Measurements from ENCODE around the gene LILRA2. TPM values are rescaled to one million over a fixed set of nuclear protein-coding genes. Genes with fewer than 3 reads are reported as not detected.
"Not testable (repeated sequence)": the region's sequence is repeated elsewhere in the genome, so short reads cannot be mapped to it uniquely, and the experiment has no call there.

The LILRA2 gene
- total RNA-seq, 2 experiments from 2014 or later = not detected

- Mint-ChIP-seq H3K36me3 (no peaks in the 10 kb centered on the region), H3K4me3 (no peak overlapping the region), H3K9me3 (peaks cover 9% of the 10 kb centered on the region), H3K27me3 (peaks cover 5% of the 10 kb centered on the region), H3K27ac (no peak overlapping the region), H3K4me1 (no peaks in the 10 kb centered on the region)
- DNase-seq = no peak
Observed at GRCh38 chr19:54616057-54616456, 42.5 kb downstream of the LILRA2 start.

- peaks cover 9% of the 10 kb centered on the region for H3K27me3 Mint-ChIP-seq
- no peaks in the 10 kb centered on the region for H3K4me1 Mint-ChIP-seq
- H3K27ac Mint-ChIP-seq = no peak overlapping the region
- no peak overlapping the region for H3K4me3 Mint-ChIP-seq
- no peaks in the 10 kb centered on the region for H3K36me3 Mint-ChIP-seq
- DNase-seq = no peak
- H3K9me3 Mint-ChIP-seq = peaks cover 9% of the 10 kb centered on the region
Observed at GRCh38 chr19:54616821-54617560, 43.4 kb downstream of the LILRA2 start.

GRCh38 chr19:54620464-54620863, 46.9 kb downstream of the LILRA2 start:
- Mint-ChIP-seq H3K9me3 (peaks cover 4% of the 10 kb centered on the region), H3K27ac (no peak overlapping the region), H3K4me3 (no peak overlapping the region), H3K27me3 (peaks cover 4% of the 10 kb centered on the region), H3K36me3 (no peaks in the 10 kb centered on the region), H3K4me1 (no peaks in the 10 kb centered on the region)
- DNase-seq = no peak

GRCh38 chr19:54622431-54622830, 48.8 kb downstream of the LILRA2 start:
- Mint-ChIP-seq H3K4me3 (no peak overlapping the region), H3K9me3 (no peaks in the 10 kb centered on the region), H3K27ac (no peak overlapping the region), H3K27me3 (peaks cover 22% of the 10 kb centered on the region), H3K36me3 (no peaks in the 10 kb centered on the region), H3K4me1 (no peaks in the 10 kb centered on the region)
- DNase-seq = no peak

GRCh38 chr19:54624234-54624633, 50.6 kb downstream of the LILRA2 start:
- H3K4me1 Mint-ChIP-seq, H3K36me3 Mint-ChIP-seq: not testable (repeated sequence)

GRCh38 chr19:54624934-54625730, 51.5 kb downstream of the LILRA2 start:
- H3K27ac Mint-ChIP-seq = not testable (repeated sequence)

More at GRCh38 chr19:54624234-54624633, 50.6 kb downstream of the LILRA2 start:
- not testable (repeated sequence) for H3K4me3 Mint-ChIP-seq, DNase-seq, H3K27ac Mint-ChIP-seq, H3K9me3 Mint-ChIP-seq
- peaks cover 28% of the 10 kb centered on the region for H3K27me3 Mint-ChIP-seq

GRCh38 chr19:54626757-54627156, 53.2 kb downstream of the LILRA2 start:
- H3K36me3 Mint-ChIP-seq = no peaks in the 10 kb centered on the region
- H3K4me1 Mint-ChIP-seq = no peaks in the 10 kb centered on the region
- no peak for DNase-seq
- H3K27ac Mint-ChIP-seq = no peak overlapping the region
- peaks cover 36% of the 10 kb centered on the region for H3K27me3 Mint-ChIP-seq
- H3K4me3 Mint-ChIP-seq = no peak overlapping the region
- no peaks in the 10 kb centered on the region for H3K9me3 Mint-ChIP-seq

More at GRCh38 chr19:54624934-54625730, 51.5 kb downstream of the LILRA2 start:
- peaks cover 33% of the 10 kb centered on the region for H3K27me3 Mint-ChIP-seq
- H3K4me3 Mint-ChIP-seq, H3K36me3 Mint-ChIP-seq, DNase-seq, H3K4me1 Mint-ChIP-seq, H3K9me3 Mint-ChIP-seq: not testable (repeated sequence)

- H3K36me3 Mint-ChIP-seq, DNase-seq, H3K4me1 Mint-ChIP-seq, H3K4me3 Mint-ChIP-seq, H3K27ac Mint-ChIP-seq, H3K9me3 Mint-ChIP-seq: not testable (repeated sequence)
- peaks cover 40% of the 10 kb centered on the region for H3K27me3 Mint-ChIP-seq
Observed at GRCh38 chr19:54627912-54628311, 54.3 kb downstream of the LILRA2 start.

GRCh38 chr19:54630262-54630661, 56.7 kb downstream of the LILRA2 start, which contains the start of gene LILRB1:
Gene LILRB1, plus strand, starts transcription at chr19:54630484. Its CDS starts 590 bp downstream, at chr19:54631074.
- not testable (repeated sequence) for DNase-seq, H3K9me3 Mint-ChIP-seq, H3K27ac Mint-ChIP-seq, H3K4me3 Mint-ChIP-seq, H3K4me1 Mint-ChIP-seq, H3K36me3 Mint-ChIP-seq
- peaks cover 44% of the 10 kb centered on the region for H3K27me3 Mint-ChIP-seq

GRCh38 chr19:54630782-54631181, 57.2 kb downstream of the LILRA2 start:
- no peak overlapping the region for H3K4me3 Mint-ChIP-seq
- DNase-seq = no peak
- H3K4me1 Mint-ChIP-seq = peaks cover 2% of the 10 kb centered on the region
- no peak overlapping the region for H3K27ac Mint-ChIP-seq
- peaks cover 41% of the 10 kb centered on the region for H3K27me3 Mint-ChIP-seq
- no peaks in the 10 kb centered on the region for H3K36me3 Mint-ChIP-seq
- H3K9me3 Mint-ChIP-seq = no peaks in the 10 kb centered on the region

GRCh38 chr19:54631489-54632337, 58.1 kb downstream of the LILRA2 start:
- not testable (repeated sequence) for H3K4me3 Mint-ChIP-seq, H3K36me3 Mint-ChIP-seq, H3K9me3 Mint-ChIP-seq, H3K4me1 Mint-ChIP-seq, H3K27ac Mint-ChIP-seq, DNase-seq
- peaks cover 32% of the 10 kb centered on the region for H3K27me3 Mint-ChIP-seq

- peaks cover 26% of the 10 kb centered on the region for H3K27me3 Mint-ChIP-seq
- not testable (repeated sequence) for H3K4me1 Mint-ChIP-seq, DNase-seq, H3K27ac Mint-ChIP-seq, H3K36me3 Mint-ChIP-seq, H3K9me3 Mint-ChIP-seq, H3K4me3 Mint-ChIP-seq
Observed at GRCh38 chr19:54632517-54632916, 58.9 kb downstream of the LILRA2 start.

GRCh38 chr19:54633401-54633800, 59.8 kb downstream of the LILRA2 start:
- Mint-ChIP-seq H3K27ac (no peak overlapping the region), H3K36me3 (no peaks in the 10 kb centered on the region), H3K27me3 (peaks cover 23% of the 10 kb centered on the region), H3K4me3 (no peak overlapping the region), H3K4me1 (peaks cover 2% of the 10 kb centered on the region), H3K9me3 (no peaks in the 10 kb centered on the region)
- no peak for DNase-seq

- not testable (repeated sequence) for DNase-seq, H3K4me1 Mint-ChIP-seq, H3K27ac Mint-ChIP-seq, H3K4me3 Mint-ChIP-seq, H3K36me3 Mint-ChIP-seq, H3K9me3 Mint-ChIP-seq
- H3K27me3 Mint-ChIP-seq = peaks cover 25% of the 10 kb centered on the region
Observed at GRCh38 chr19:54636081-54636480, 62.5 kb downstream of the LILRA2 start.

GRCh38 chr19:54638683-54639082, 65.1 kb downstream of the LILRA2 start:
- H3K27ac Mint-ChIP-seq = no peak overlapping the region
- no peaks in the 10 kb centered on the region for H3K4me1 Mint-ChIP-seq
- H3K27me3 Mint-ChIP-seq = peaks cover 23% of the 10 kb centered on the region
- no peaks in the 10 kb centered on the region for H3K36me3 Mint-ChIP-seq
- DNase-seq = no peak
- H3K4me3 Mint-ChIP-seq = no peak overlapping the region
- H3K9me3 Mint-ChIP-seq = no peaks in the 10 kb centered on the region
